ENCODE results near the gene SFMBT1.
A peak's percentile ranks its signal among the peaks of the same experiment; 100 is the strongest.
"Not testable (repeated sequence)": the region's sequence is repeated elsewhere in the genome, so short reads cannot be mapped to it uniquely, and the experiment has no call there.

SFMBT1 gene

DNA sequence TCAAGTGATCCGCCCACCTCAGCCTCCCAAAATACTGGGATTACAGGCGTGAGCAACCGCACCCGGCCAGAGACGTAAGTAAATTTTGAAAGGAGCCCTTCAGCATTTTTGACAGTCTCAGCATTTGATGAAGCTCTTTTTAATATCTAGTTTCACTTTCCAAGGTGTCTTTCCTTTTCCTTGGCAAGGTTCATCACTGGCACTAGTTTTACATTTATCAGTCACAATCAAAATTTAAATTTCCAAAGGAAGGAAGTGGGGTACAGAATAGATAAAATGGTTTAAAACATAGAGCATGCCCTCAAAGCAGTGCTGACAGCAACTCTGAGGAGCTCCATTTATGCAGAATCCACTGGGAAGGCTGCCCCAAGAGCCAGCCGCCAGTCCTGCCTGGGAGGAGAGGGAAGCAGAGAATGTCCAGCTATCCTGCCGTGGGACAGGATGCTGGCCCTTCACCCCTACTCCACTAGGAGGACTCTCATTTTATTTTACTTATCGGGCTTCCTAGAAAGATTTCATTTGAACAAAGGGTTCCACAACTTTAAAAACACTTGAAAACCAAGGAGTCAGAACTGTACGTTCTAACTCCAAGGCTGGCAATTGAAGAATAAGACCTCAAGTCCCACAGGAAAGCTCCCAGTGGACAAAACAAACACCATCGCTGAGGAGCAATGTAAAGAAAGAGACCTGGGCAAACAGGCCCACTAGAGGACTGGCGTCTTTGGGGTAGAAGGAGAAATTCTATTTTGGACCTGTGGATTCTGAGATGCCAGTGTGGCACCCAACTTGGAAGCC lies 9.9 kb downstream of the SFMBT1 start:
- no peak for DNase-seq

DNA sequence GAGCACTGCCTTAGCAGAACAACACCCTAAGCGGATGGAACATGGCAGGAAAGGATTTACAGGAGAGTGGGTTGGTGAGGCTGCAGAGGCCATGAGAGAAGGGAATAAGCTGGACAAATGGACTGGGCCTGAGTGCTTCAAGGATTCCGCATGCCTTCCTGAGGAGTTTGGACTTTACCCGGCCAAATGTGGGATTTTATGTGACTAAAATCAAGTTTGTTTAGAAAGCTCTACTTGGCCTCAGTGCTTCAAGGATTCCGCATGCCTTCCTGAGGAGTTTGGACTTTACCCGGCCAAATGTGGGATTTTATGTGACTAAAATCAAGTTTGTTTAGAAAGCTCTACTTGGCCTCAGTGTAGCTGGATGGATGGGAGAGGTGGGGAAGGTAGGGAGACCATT lies 10.9 kb downstream of the SFMBT1 start:
- not testable (repeated sequence) for DNase-seq

DNA sequence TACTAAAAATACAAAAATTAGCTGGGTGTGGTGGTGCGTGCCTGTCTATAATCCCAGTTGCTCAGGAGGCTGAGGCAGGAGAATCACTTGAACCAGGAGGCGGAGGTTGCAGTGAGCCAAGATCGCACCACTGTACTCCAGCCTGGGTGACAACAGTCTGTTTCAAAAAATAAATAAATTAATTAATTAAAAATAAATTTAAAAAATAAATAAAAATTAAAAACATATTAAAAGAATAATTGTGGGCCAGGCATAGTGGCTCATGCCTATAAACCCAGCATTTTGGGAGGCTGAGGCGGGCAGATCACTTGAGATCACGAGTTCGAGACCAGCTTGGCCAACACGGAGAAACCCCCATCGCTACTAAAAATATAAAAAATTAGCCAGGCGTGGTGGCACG lies 11.5 kb downstream of the SFMBT1 start:
- DNase-seq = not testable (repeated sequence)

DNA sequence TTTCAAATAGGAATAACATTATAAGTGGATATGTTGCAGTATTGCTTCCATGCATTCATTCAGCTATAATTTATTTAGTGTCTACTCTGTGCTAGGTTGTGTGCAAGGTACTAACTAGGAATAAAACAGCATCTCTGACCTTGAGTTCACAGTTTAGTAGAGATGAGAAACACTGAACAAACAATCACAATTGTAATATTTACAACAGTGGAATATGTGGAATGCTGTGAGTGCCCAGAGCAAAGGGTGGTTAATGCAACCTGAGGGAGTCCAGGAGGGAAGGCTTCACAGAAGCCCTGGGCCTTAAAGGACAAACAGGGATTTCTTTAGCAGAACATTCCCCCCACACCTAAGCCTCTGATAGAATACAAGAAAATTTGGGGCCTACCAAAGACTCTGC lies 13.3 kb downstream of the SFMBT1 start:
- no peak for DNase-seq

DNA sequence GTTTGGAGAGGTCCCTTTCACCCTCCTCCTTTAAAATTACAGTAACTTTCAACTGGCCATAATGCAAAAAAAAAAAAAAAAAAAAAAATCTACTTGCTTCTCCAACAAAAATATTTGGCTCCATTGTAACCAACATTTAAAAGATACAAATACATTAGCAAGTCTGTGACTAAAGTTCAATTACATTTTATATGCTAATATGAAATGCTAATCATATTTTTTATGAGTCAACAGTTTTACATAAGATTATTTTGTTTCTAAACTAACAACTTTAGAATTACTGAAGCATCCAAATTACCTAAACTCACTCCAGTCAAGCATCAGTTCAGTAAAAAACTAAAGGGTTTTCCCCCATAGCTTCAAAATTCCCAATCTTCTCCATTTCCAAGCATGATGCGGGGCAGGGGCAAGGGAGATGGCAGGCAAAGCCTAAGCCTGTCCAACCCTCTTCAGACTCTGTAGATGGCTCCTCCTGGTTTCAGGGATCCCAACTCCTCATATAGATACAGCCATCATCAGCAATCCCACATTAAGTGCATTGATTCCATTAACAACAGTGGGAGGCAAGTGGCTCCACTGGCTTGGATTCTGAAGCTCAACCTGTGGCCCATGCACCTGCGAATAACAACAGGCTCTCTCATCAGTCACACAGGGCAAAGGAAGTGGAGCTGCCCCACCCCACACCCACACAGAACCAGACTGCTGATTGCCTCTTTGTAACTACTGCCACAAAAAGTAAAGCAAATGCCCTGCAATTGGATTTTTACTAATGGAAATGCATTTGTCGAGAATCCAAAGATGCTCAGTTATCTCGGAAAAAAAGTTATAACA lies 15.0 kb downstream of the SFMBT1 start:
- no peak for DNase-seq

DNA sequence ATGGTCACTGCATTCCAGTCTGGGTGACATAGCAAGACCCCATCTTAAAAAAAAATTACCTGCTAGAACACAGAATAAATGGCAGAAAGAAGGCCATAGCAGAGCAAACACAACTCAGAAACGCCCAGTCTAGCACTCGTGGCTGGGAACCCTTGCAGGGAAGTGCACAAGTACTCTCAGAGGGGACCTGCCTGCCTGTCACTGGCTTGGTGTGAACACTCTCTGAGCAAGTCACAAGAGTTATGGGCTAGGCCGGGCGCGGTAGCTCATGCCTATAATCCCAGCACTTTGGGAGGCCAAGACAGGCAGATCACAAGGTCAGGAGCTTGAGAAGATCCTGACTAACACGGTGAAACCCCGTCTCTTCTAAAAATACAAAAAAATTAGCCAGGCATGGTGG lies 17.2 kb downstream of the SFMBT1 start:
- no peak for DNase-seq

DNA sequence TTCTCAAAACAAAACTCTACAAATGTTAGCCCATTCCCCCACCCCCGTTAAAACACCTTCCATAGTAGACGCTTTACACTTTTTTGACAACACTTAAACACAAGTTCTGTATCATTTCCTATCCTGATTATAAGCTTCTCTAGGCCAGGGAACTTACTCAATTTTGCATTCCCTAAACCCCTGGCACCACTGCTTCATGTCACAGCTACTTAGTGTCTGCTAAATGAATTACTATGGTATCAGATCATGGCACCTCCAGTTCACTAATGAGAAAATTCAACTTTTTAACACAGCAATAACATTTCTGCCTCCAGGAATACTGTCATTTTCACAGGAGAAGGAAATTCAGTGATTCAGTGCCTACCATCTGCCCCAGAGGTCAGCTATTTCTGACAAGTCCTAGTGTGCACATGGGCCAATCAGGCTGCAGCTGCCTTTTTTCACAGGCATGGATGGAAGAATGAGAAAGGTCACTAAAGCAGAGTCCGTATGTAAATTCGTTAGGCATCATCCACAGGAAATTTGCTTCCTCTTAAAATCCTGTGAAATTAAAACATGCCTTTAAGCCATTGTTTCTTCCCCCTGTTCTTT lies 18.5 kb downstream of the SFMBT1 start:
- no peak for DNase-seq

DNA sequence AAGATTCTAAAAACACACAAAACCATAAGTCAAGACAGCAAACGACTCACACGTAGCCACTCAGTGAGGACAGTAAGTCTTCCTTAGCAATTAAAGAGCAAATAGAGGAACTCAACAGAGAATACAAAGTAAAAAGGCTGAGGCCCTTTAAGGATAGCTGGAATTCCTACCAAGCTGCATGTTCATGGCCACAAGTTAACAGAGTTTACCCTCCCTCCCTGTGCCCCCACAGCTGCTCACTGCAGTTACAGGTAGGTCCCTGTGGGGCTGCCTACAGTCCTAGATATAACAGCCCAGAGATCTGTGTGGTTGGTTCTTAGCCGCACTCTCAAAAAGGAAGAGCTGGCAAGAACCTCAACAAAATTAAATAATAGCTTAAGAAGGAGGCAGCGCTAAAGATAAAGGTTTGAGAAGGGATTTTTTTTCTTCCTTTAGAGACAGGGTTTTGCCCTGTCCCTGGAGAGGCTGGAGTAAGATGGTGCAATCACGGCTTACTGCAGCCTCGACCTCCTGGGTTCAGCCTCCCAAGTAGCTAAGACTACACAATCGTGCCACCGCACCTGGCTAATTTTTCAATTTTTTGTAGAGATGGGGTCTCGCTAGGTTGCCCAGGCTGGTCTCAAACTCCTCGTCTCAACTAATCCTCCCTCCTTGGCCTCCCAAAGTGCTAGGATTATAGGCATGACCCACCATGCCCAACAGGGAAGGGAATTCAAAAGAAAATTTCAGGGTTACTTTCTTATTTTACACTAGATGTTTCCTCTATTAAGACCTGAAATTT lies 19.3 kb downstream of the SFMBT1 start:
- peak; percentile 11 for DNase-seq

DNA sequence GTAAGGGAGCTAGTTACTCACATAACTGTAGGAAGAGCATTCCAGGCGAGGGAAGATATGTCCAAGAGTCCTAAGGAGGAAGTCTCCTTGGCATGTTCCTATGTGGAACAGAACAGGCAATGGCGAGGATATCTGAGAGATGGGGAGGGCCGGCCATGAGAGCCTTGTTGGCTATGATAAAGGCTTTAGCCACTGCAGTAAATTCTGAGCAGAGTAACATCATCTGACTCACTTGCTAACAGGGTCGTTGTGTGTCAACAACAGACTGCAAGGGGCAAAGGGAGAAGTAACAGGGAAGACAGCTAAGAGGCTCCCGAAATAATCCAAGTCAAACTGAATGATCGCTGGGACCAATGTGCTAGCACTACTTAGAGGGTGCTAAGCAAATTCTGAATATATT lies 21.6 kb downstream of the SFMBT1 start:
- no peak for DNase-seq

DNA sequence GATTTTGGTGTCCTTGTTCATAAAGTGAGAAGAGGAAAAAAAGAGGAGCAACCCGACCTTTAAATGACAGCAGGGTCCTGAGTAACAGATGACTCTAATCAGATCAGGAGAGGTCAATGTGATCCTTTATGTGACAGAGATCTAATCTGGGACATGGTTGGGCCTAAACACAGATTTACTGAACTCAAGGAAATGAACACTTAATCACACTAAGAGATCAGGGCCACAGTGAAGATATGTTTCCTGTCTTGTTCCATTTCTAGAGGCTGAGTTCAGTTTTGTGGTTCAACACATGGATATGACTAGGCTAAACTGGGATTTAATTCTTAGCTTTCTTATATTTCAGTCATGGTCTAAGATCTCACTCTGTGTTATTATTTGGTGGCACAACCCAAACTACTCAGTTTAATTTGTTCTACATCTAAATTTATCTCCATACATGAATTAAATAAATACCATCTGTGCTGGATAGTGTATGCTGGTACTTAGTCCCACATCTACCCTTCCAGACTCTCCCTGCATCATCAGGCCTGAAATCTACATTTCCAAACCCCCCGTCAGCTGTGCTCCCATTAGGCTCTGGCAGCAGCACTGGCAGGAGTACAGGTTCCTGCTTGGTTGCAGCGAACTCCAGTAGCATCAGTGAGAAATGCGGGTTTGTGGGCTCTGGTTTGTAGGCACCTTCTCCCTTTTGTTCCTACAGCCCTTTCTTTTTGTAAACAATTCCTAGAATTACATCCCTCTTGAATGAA lies 22.6 kb downstream of the SFMBT1 start:
- DNase-seq = peak; percentile 58

DNA sequence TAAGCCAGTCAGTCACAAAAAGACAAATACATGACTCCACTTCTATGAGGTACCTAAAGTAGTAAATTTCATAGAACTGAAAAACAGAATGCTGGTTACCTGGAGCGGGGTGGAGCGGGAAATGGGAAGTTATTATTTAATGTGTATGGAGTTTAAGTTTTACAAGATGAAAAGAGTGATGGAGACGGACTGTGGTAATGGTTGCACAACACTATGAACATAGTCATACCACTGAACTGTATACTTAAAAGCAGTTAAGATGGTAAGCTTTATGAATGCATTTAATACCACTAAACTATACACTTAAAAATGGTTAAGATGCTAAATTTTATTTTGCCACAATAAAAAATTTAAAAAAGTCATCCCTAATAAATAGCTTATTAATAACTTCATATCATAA lies 23.2 kb downstream of the SFMBT1 start:
- no peak for DNase-seq

DNA sequence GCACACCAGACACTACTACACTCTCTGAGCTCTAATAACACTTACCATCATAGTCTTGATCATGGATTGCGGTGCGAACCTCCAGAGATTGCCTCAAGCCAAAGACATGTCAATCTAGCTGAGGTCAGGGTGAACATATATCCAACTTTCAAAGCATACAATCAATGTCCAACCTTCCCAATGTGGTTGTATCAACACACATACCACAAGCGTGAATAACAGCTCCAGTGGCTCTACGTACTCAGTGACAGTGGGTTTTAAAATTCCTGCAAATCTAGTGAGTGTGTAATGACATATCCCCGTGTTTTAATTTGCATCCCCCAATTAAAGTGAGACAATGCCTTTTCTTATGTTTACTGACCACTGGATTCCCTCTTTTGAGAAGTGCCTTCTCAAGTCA lies 29.6 kb downstream of the SFMBT1 start:
- no peak for DNase-seq

DNA sequence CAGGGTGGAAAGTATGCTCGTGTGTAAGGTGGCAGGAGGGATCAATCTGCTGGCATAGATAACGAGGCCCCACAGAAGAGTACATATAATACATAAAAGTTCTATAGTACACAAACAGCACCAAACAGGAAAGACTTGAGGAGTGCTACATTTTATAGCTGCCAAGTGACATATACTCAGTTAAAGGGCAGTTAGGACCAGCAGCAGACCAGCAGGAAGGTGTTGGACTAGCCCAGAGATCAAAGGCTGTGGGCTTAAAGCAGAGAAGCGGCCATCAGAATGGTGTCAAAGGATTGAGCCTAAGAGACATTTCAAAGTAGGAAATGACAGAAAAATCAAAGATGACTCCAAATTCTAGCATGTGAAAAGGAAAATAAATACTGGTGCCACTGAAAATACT lies 34.5 kb downstream of the SFMBT1 start:
- DNase-seq = peak; percentile 15

DNA sequence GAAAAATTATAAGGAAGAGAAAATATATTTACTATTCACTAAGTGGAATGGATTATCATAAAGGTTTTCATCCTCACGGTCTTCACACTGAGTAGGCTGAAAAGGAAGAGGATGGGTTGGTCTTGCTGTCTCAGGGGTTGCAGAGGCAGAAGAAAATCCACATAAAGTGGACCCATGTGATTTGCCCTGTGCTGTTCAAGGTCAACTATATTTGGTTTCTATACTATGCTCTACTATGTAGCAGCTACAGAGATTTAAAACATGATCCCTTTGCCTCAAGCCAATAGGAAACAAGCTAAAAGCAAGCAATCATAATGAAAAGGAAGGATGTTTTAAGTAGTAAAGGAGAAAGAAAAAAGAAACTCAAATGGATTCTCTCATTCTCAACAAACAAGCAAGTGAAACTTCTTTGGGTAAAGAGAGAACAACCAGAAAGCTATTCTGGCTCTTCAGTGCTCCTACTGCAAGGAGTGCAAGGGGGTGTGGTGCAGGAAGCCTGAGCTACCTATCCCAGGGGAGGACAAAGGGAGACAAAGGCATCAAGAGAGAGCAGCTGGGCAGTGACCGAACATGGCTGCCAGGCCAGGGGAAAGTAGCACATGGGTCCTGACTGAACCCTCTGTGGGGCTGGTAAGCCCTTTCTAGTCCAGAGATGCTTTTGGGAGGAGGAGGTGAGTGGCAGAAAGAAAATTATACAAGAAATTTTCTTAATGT lies 35.9 kb downstream of the SFMBT1 start:
- DNase-seq = no peak

DNA sequence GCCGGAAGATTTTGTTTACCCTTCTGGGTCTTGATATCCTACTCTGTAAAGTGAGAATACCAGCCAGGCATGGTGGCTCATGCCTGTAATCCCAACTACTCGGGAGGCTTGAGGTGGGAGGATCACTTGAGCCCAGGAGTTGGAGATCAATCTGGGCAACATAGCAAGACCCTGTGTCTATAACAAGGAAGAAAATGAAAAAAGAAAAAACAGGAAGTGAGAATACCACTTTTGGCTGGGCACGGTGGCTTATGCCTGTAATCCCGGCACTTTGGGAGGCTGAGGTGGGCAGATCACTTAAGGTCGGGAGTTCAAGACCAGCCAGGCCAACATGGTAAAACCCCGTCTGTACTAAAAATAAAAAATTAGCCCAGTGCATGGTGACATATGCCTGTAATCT lies 36.9 kb downstream of the SFMBT1 start:
- DNase-seq = no peak

DNA sequence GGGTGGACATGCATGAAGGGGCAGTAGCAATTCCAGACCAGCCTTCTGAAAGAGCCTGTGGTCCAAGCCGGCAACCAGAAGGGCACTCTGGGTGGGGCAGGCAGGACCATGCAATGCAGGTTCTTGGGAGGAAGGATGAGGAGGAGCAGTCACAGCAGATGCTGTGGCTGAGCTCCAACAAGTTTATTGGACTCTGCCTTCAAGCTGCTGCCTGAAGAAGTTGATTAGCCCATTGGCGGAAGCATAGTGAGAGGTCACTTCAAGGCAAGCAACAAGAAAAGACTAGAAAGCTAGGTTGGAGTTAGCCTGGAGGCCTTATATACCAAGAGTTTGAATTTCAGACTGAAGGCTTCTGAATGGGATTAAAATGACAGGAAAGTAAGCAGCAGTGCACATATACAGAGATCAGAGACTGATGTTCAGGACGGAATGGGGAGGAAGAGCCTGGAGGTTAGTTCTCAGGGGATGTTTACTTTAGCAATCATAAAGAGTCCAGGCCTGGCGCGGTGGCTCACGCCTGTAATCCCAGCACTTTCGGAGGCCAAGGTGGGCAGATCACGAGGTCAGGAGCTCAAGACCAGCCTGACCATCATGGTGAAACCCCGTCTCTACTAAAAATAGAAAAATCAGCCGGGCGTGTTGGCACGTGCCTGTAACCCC lies 39.9 kb downstream of the SFMBT1 start:
- DNase-seq = no peak

DNA sequence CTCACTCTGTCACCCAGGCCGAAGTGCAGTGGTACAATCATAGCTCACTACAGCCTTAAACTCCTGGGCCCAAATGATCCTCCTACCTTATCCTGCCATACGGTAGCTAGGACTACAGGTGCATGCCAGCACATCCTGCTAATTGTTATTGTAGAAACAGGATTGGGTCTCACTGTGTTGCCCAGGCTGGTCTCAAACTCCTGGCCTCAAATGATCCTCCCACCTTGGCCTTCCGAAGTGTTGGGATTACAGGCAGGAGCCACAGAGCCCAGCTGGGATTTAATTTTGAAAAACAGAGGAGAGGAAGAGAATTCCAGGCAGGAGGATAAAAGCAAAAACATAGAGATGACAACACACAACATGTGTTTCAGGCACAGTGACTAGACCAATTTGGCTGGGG lies 40.5 kb downstream of the SFMBT1 start:
- no peak for DNase-seq

DNA sequence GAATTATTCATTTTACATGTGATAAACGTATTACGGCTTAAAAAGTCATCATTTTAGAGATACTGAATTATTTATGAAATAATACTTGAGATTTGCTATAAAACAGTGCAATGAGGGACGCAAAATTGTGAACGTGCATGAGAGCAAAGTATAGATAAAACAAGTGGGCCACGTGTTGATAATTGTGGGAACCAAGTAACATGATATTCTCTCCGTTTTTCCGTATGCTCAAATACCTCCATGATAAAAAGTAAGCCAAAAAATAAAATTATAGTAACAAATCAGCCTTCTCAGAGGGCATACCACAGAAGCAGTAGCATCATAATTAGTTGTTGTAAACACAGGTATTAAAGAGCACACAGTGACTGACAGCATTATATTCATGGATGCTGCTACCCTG lies 42.6 kb downstream of the SFMBT1 start:
- no peak for DNase-seq

DNA sequence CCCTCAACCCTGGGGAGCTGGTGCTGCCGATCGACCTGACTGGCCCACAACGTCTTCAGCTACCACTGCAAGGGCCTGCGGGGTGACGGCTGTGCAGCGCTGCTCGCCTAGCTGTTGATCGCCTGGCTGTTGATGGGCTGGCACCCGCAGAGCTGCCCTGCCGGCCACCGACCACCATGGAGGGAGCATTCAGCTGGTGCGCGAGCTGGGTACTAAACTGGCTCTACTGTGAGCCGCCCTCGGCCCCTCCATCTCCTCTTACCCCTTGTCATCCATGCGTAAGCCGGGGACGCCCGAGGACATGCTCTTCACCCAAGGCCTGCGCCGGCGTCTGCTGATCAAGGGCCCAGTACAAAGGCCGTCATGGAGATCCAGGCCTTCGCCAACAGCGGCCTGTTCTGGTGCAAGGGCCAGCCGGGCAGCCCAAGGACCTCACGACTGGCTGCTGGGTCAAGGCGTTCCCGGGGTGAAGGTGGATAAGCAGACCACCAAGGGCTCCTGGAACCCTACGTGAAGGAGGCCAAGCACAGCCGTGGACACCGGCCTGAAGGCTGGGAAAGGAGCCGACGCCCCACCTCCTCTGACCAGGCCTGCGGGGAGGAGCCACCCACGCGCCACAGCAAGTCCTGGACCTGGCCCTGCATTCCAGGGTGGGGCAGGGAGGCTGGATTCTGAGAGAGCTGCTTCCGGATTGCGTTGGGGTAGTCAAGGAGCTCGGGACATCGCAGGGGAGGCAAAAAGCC lies 46.9 kb downstream of the SFMBT1 start:
- no peak for DNase-seq

DNA sequence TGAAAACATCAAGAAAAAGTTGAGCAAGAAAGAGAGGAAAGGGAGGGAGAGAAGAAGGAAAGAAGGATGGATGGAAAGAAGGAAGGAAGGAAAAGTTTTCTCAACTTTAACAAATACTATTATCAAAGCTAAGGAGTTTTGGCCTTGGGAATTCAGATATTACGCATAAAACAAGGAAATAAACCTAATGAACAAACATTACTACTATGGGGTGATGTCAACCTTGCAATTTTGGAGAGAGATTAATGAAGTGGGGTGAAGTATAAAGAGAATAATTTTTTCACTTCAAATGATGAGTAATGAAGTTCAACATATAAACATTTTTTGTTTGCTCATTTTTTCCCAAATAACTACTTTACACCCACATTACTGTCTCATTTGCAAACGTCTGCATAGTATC lies 55.2 kb downstream of the SFMBT1 start:
- DNase-seq = no peak
